Placental epithelial cell (primary cell): ENCODE results near the gene GOLGA6L2. TPM values are rescaled to one million over a fixed set of nuclear protein-coding genes. Genes with fewer than 3 reads are reported as not detected.

ENCODE experiments used
- total RNA-seq: library from RNA; depleted of rRNA; stranded (reverse); fragments of >200 nt; gene quantifications from 2 replicates; pipeline ENCODE4 v1.2.3, GENCODE V29; 2012

Gene GOLGA6L2, protein sequence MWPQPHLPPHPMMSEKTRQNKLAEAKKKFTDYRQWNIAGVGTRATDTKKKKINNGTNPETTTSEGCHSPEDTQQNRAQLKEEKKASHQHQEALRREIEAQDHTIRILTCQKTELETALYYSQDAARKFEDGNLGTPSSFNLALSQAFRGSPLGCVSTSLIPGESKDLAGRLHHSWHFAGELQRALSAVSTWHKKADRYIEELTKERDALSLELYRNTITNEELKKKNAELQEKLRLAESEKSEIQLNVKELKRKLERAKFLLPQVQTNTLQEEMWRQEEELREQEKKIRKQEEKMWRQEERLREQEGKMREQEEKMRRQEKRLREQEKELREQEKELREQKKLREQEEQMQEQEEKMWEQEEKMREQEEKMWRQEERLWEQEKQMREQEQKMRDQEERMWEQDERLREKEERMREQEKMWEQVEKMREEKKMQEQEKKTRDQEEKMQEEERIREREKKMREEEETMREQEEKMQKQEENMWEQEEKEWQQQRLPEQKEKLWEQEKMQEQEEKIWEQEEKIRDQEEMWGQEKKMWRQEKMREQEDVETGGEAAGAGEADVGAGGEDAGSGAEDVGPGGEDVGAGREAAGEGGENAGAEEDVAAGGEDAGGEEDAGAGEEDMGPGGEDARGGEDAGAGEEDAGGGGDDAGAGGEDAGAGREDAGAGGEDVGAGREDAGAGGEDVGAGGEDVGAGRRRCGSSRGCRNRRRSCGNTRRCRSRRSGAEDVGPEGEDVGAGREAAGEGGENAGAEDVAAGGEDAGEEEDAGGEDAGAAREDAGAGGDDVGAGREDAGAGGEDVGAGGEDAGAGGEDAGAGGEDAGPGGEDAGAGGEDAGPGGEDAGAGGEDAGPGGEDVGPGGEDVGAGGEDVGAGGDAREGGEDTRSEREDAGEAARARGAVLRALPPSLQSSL
- total RNA-seq, result not detected in 2 replicates

DNA sequence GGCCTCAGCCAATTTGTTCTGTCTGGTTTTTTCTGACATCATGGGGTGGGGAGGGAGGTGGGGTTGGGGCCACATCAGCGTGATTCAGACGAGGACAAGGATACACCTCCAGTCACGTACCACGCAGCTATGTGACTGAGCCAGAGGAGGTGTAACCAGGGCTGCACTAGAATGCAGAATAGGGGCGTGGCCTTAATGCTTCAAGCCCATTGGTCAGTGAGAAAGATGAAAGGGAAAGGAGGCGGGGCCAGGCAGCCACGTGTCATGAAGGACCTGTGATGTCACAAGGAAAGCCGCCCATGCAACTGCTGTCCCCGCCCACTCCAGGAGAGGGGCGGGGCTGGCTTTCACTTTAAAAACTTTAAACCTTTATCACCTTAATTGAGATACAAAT lies at the start of gene GOLGA6L2:
Gene GOLGA6L2 (minus strand): TSS at position 137 of the 394 bp plus-strand sequence. CDS start 62 bp downstream, at position 75.

Other genes starting within 250 kb of the GOLGA6L2 start
- gene GOLGA6L26, start 113.0 kb downstream of the GOLGA6L2 start, total RNA-seq, result not detected in 2 replicates
- under 0.01 TPM in 1 of 2 replicates, not detected in the other for gene GOLGA8S, start 92.5 kb downstream of the GOLGA6L2 start, total RNA-seq
- 0.11 and 1.6 TPM in 2 replicates for gene MKRN3, start 118.4 kb upstream of the GOLGA6L2 start, total RNA-seq
- gene MAGEL2, start 200.6 kb upstream of the GOLGA6L2 start, total RNA-seq, result 0.11 and 0.39 TPM in 2 replicates
- gene NDN, start 240.1 kb upstream of the GOLGA6L2 start, total RNA-seq, result 30.2 and 42.9 TPM in 2 replicates